WTC11 (cell line): ENCODE data around the gene RPUSD4. TPM values are rescaled to one million over a fixed set of nuclear protein-coding genes. Genes with fewer than 3 reads are reported as not detected.

Source experiments
- ATAC-seq: fragments of 200-7000 bp; cut with Tn5 transposase; 2 replicates; pipeline ENCODE4 v1.10.0; 2021; ENCODE audit warnings: mild to moderate bottlenecking, moderate library complexity
- CTCF ChIA-PET: fragments of 300-600 bp; sonication (Branson Sonifier 250); formaldehyde crosslinking; loops from one replicate; lab custom pipeline; 2021; ENCODE audit warnings: antibody characterized with exemption; lab: Charles Lee
- POLR2A ChIA-PET: fragments of 350-600 bp; sonication (Branson Sonifier 250); formaldehyde crosslinking; loops from one replicate; lab custom pipeline; 2021; ENCODE audit warnings: antibody characterized with exemption; lab: Charles Lee
- DNase-seq: peaks from one replicate; pipeline ENCODE4 v3.0.0; 2021; ENCODE audit warnings: low spot score
- H3K27ac Mint-ChIP-seq: 2 replicates; pipeline ENCODE4 v1.8.0; 2021; ENCODE audit warnings: mixed read lengths
- H3K27me3 Mint-ChIP-seq: 2 replicates; pipeline ENCODE4 v1.8.0; 2021; ENCODE audit warnings: low read depth, mild to moderate bottlenecking, moderate library complexity, mixed read lengths
- H3K36me3 Mint-ChIP-seq: 2 replicates; pipeline ENCODE4 v1.8.0; 2021; ENCODE audit warnings: mixed read lengths
- H3K4me1 Mint-ChIP-seq: 2 replicates; pipeline ENCODE4 v1.8.0; 2022; ENCODE audit warnings: mixed read lengths
- H3K4me3 Mint-ChIP-seq: 2 replicates; pipeline ENCODE4 v1.8.0; 2021; ENCODE audit warnings: mild to moderate bottlenecking, moderate library complexity, mixed read lengths
- H3K9me3 Mint-ChIP-seq: 2 replicates; pipeline ENCODE4 v1.8.0; 2021; ENCODE audit warnings: mixed read lengths
- EMX1 ChIP-seq: fragments of 250-450 bp; sonication (Bioruptor Pico); IDR thresholded peaks from 2 replicates; pipeline ENCODE4 v1.8.0; 2021; ENCODE audit warnings: mild to moderate bottlenecking
- FOXP1 ChIP-seq: sonication (generic); formaldehyde crosslinking; IDR thresholded peaks from 2 replicates; pipeline ENCODE4 v1.8.0; 2022; ENCODE audit warnings: missing genetic modification reagents, mild to moderate bottlenecking, moderate library complexity, borderline replicate concordance
- GABPB1 ChIP-seq: sonication (generic); formaldehyde crosslinking; IDR thresholded peaks from 2 replicates; pipeline ENCODE4 v1.8.1; 2023; ENCODE audit warnings: mild to moderate bottlenecking, missing genetic modification reagents
- GRHL2 ChIP-seq: fragments of 250-450 bp; sonication (Bioruptor Pico); IDR thresholded peaks from 2 replicates; pipeline ENCODE4 v1.8.0; 2022; ENCODE audit warnings: mild to moderate bottlenecking, moderate library complexity; ENCODE audit not compliant: insufficient replicate concordance, severe bottlenecking
- GTF2I ChIP-seq: fragments of 250-450 bp; sonication (Bioruptor Pico); conservative IDR thresholded peaks from 2 replicates; pipeline ENCODE4 v1.4.0; 2021; ENCODE audit warnings: mild to moderate bottlenecking
- IRF2 ChIP-seq: sonication (generic); formaldehyde crosslinking; IDR thresholded peaks from 2 replicates; pipeline ENCODE4 v1.8.0; 2022; ENCODE audit warnings: low read depth, missing genetic modification reagents, borderline replicate concordance
- NR1H2 ChIP-seq: sonication (generic); formaldehyde crosslinking; IDR thresholded peaks from 2 replicates; pipeline ENCODE4 v1.9.0; 2021; ENCODE audit warnings: mild to moderate bottlenecking, moderate library complexity, missing genetic modification reagents
- NR2C2 ChIP-seq: sonication (generic); formaldehyde crosslinking; IDR thresholded peaks from 2 replicates; pipeline ENCODE4 v1.8.0; 2022; ENCODE audit warnings: mild to moderate bottlenecking, missing genetic modification reagents
- PRRX2 ChIP-seq: fragments of 250-450 bp; sonication (Bioruptor Pico); IDR thresholded peaks from 2 replicates; pipeline ENCODE4 v1.8.0; 2021; ENCODE audit warnings: mild to moderate bottlenecking
- SMAD3 ChIP-seq: sonication (generic); formaldehyde crosslinking; IDR thresholded peaks from 2 replicates; pipeline ENCODE4 v1.8.0; 2022; ENCODE audit warnings: missing genetic modification reagents, mild to moderate bottlenecking, borderline replicate concordance
- SP1 ChIP-seq: sonication (generic); formaldehyde crosslinking; conservative IDR thresholded peaks from 2 replicates; pipeline ENCODE4 v1.8.1; 2022; ENCODE audit warnings: missing genetic modification reagents
- TCF7 ChIP-seq: sonication (generic); formaldehyde crosslinking; IDR thresholded peaks from 2 replicates; pipeline ENCODE4 v1.8.0; 2022; ENCODE audit warnings: mild to moderate bottlenecking, low read depth, missing genetic modification reagents, moderate library complexity
- ZBTB21 ChIP-seq: sonication (generic); formaldehyde crosslinking; IDR thresholded peaks from 2 replicates; pipeline ENCODE4 v1.8.1; 2023; ENCODE audit warnings: mild to moderate bottlenecking, missing genetic modification reagents, borderline replicate concordance
- ZNF232 ChIP-seq: sonication (generic); formaldehyde crosslinking; IDR thresholded peaks from 2 replicates; pipeline ENCODE4 v1.8.0; 2022; ENCODE audit warnings: mild to moderate bottlenecking, missing genetic modification reagents
- ZNF671 ChIP-seq: fragments of 250-450 bp; sonication (Bioruptor Pico); IDR thresholded peaks from 2 replicates; pipeline ENCODE4 v1.8.0; 2021; ENCODE audit warnings: mild to moderate bottlenecking
- total RNA-seq: library from RNA; stranded (reverse); gene quantifications from 3 replicates; pipeline ENCODE4 v1.2.3, GENCODE V29; 2021
- TF ChIP-seq, protein P1 (sequence below): sonication (generic); formaldehyde crosslinking; IDR thresholded peaks from 2 replicates; pipeline ENCODE4 v1.8.1; 2023; ENCODE audit warnings: mild to moderate bottlenecking, missing genetic modification reagents
- TF ChIP-seq, protein P2 (sequence below): fragments of 200-600 bp; IDR thresholded peaks from 2 replicates; pipeline ENCODE4 v1.8.0; 2022; ENCODE audit warnings: antibody characterized with exemption
- TF ChIP-seq, protein P3 (sequence below): sonication (generic); formaldehyde crosslinking; IDR thresholded peaks from 2 replicates; pipeline ENCODE4 v1.8.1; 2023; ENCODE audit warnings: mild to moderate bottlenecking, missing genetic modification reagents, moderate library complexity
- TF ChIP-seq, protein P4 (sequence below): sonication (generic); formaldehyde crosslinking; IDR thresholded peaks from 2 replicates; pipeline ENCODE4 v1.8.1; 2022; ENCODE audit warnings: missing genetic modification reagents, borderline replicate concordance
- TF ChIP-seq, protein P5 (sequence below): fragments of 250-450 bp; sonication (Bioruptor Pico); IDR thresholded peaks from 2 replicates; pipeline ENCODE4 v1.8.0; 2021; ENCODE audit warnings: mild to moderate bottlenecking
- TF ChIP-seq, protein P6 (sequence below): sonication (generic); formaldehyde crosslinking; IDR thresholded peaks from 2 replicates; pipeline ENCODE4 v1.8.1; 2022; ENCODE audit warnings: low read depth, missing genetic modification reagents, borderline replicate concordance
- TF ChIP-seq, protein P7 (sequence below): fragments of 250-450 bp; sonication (Bioruptor Pico); IDR thresholded peaks from 2 replicates; pipeline ENCODE4 v2.1.2; 2022; ENCODE audit warnings: mild to moderate bottlenecking, moderate library complexity

Gene RPUSD4
- total RNA-seq, 1 experiment from 2014 or later = 46.6 TPM

DNA sequence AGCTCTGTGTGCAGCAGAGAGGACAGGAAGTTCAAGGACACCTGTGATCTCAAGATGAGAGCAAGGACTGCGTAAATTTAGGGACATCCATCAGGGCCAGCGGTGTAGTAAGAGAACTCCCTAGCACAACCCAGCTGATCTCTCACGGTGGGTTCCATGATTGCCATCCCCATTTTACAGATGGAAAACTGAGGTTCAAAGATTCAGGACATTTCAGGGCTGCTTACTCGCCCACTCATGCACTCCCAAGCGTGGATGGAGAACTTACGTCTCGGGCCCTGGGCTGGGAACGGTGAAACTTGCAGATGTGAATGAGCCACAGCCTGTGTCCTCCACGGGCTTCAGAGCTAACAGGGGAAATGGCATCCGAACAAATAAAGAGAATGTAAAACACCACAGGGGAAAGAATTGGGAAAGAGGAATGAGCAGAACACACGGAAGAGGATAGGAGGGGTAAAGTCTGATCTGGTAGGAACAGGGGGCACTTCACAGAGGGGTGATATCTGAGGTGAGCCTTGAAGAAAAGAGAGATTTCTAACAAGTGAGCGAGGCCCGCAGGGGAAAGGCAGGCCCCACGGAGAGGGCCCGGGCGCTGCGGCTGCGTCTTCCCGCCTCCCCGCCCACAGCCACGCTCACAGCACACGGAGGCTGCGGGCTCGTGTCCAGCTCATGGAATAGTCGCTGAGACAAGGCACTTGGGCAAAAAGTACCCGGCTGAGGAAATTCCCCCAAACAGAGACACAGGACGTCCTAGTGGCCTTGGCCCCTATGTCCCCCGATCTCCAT lies 55.9 kb downstream of the RPUSD4 start (continued):
- TF ChIP-seq, protein P1, sequence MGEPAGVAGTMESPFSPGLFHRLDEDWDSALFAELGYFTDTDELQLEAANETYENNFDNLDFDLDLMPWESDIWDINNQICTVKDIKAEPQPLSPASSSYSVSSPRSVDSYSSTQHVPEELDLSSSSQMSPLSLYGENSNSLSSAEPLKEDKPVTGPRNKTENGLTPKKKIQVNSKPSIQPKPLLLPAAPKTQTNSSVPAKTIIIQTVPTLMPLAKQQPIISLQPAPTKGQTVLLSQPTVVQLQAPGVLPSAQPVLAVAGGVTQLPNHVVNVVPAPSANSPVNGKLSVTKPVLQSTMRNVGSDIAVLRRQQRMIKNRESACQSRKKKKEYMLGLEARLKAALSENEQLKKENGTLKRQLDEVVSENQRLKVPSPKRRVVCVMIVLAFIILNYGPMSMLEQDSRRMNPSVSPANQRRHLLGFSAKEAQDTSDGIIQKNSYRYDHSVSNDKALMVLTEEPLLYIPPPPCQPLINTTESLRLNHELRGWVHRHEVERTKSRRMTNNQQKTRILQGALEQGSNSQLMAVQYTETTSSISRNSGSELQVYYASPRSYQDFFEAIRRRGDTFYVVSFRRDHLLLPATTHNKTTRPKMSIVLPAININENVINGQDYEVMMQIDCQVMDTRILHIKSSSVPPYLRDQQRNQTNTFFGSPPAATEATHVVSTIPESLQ (CRISPR knock-in tag) = no peak
- no peak for TF ChIP-seq SP1 (CRISPR knock-in tag)
- TF ChIP-seq TCF7 = no peak
- TF ChIP-seq SMAD3 (CRISPR knock-in tag) = no peak
- no peak for TF ChIP-seq ZBTB21 (CRISPR knock-in tag)

DNA sequence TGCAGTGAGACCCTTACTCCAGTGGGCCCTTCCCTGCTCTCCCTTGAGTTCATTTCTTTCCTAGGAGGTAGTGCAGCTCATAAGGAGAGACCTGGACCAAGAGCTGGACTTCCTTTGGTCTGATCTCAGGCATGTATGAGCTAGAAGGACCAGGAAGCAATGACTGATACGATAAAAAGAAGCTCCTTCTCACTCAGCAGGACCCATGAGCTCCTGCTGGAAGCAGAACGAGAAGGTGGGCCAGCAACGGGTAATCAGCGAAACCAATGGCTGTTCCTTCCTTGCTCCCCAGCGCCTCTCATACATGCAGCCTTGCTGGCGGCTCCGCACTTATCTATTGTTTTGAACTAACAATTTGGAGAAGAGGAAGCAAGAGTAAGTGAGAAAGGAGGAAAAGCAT lies 56.8 kb downstream of the RPUSD4 start:
- DNase-seq (no peak), ATAC-seq (no peak)
- ChIA-PET CTCF (interaction anchor here (0.8 kb wide), 1 partner anchor 92 kb away, joined by 3 read pairs; the partner anchor contains the start of gene CDON), POLR2A (no interaction called here)
- Mint-ChIP-seq H3K4me3 (no peak overlapping the region), H3K27ac (no peak overlapping the region), H3K27me3 (peaks cover 9% of the 10 kb centered on the region), H3K36me3 (peaks cover 4% of the 10 kb centered on the region), H3K4me1 (peaks cover 22% of the 10 kb centered on the region), H3K9me3 (peaks cover 12% of the 10 kb centered on the region)
- TF ChIP-seq, protein P2, sequence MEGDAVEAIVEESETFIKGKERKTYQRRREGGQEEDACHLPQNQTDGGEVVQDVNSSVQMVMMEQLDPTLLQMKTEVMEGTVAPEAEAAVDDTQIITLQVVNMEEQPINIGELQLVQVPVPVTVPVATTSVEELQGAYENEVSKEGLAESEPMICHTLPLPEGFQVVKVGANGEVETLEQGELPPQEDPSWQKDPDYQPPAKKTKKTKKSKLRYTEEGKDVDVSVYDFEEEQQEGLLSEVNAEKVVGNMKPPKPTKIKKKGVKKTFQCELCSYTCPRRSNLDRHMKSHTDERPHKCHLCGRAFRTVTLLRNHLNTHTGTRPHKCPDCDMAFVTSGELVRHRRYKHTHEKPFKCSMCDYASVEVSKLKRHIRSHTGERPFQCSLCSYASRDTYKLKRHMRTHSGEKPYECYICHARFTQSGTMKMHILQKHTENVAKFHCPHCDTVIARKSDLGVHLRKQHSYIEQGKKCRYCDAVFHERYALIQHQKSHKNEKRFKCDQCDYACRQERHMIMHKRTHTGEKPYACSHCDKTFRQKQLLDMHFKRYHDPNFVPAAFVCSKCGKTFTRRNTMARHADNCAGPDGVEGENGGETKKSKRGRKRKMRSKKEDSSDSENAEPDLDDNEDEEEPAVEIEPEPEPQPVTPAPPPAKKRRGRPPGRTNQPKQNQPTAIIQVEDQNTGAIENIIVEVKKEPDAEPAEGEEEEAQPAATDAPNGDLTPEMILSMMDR = no peak
- TF ChIP-seq, protein P3, sequence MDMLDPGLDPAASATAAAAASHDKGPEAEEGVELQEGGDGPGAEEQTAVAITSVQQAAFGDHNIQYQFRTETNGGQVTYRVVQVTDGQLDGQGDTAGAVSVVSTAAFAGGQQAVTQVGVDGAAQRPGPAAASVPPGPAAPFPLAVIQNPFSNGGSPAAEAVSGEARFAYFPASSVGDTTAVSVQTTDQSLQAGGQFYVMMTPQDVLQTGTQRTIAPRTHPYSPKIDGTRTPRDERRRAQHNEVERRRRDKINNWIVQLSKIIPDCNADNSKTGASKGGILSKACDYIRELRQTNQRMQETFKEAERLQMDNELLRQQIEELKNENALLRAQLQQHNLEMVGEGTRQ (CRISPR knock-in tag) = no peak
- TF ChIP-seq PRRX2 (CRISPR knock-in tag) = no peak
- TF ChIP-seq, protein P4, sequence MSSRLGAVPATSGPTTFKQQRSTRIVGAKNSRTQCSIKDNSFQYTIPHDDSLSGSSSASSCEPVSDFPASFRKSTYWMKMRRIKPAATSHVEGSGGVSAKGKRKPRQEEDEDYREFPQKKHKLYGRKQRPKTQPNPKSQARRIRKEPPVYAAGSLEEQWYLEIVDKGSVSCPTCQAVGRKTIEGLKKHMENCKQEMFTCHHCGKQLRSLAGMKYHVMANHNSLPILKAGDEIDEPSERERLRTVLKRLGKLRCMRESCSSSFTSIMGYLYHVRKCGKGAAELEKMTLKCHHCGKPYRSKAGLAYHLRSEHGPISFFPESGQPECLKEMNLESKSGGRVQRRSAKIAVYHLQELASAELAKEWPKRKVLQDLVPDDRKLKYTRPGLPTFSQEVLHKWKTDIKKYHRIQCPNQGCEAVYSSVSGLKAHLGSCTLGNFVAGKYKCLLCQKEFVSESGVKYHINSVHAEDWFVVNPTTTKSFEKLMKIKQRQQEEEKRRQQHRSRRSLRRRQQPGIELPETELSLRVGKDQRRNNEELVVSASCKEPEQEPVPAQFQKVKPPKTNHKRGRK (CRISPR knock-in tag) = no peak
- TF ChIP-seq IRF2 = no peak
- TF ChIP-seq, protein P5, sequence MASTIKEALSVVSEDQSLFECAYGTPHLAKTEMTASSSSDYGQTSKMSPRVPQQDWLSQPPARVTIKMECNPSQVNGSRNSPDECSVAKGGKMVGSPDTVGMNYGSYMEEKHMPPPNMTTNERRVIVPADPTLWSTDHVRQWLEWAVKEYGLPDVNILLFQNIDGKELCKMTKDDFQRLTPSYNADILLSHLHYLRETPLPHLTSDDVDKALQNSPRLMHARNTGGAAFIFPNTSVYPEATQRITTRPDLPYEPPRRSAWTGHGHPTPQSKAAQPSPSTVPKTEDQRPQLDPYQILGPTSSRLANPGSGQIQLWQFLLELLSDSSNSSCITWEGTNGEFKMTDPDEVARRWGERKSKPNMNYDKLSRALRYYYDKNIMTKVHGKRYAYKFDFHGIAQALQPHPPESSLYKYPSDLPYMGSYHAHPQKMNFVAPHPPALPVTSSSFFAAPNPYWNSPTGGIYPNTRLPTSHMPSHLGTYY (CRISPR knock-in tag) = no peak
- no peak for TF ChIP-seq FOXP1 (CRISPR knock-in tag)
- no peak for TF ChIP-seq ZNF671

DNA sequence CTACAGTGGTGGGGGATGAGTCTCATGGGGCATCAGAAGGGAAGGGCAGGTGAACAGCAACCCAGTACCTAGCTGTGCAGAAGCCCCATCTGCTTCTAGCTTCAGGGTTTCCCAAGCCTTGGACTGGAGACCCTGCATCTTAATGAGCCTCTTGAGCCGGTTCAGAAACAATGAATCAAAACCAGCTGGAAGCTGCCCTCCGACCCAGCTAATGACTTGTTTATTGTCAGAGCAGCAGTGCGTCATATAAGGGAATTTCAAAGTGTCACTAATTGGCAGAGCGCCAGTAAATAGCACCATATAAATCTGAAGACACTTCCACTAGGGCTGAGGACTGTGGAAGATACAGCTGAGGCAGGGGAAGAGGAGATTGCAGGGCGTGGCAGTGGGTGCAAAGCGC lies 57.5 kb downstream of the RPUSD4 start:
- H3K36me3 Mint-ChIP-seq = peaks cover 4% of the 10 kb centered on the region
- H3K4me1 Mint-ChIP-seq = peaks cover 29% of the 10 kb centered on the region
- H3K4me3 Mint-ChIP-seq = no peak overlapping the region
- POLR2A ChIA-PET = no interaction called here
- CTCF ChIA-PET = interaction anchor here (0.8 kb wide), 1 partner anchor 91 kb away, joined by 3 read pairs; the partner anchor contains the start of gene CDON
- DNase-seq (no peak), ATAC-seq (no peak)
- H3K9me3 Mint-ChIP-seq = peaks cover 12% of the 10 kb centered on the region
- H3K27me3 Mint-ChIP-seq = peaks cover 9% of the 10 kb centered on the region
- H3K27ac Mint-ChIP-seq = no peak overlapping the region
- TF ChIP-seq EMX1 (CRISPR knock-in tag) (no peak), NR2C2 (CRISPR knock-in tag) (no peak), NR1H2 (CRISPR knock-in tag) (no peak), GTF2I (no peak), GRHL2 (CRISPR knock-in tag) (no peak), ZNF232 (CRISPR knock-in tag) (no peak), GABPB1 (no peak)
- TF ChIP-seq, protein P6, sequence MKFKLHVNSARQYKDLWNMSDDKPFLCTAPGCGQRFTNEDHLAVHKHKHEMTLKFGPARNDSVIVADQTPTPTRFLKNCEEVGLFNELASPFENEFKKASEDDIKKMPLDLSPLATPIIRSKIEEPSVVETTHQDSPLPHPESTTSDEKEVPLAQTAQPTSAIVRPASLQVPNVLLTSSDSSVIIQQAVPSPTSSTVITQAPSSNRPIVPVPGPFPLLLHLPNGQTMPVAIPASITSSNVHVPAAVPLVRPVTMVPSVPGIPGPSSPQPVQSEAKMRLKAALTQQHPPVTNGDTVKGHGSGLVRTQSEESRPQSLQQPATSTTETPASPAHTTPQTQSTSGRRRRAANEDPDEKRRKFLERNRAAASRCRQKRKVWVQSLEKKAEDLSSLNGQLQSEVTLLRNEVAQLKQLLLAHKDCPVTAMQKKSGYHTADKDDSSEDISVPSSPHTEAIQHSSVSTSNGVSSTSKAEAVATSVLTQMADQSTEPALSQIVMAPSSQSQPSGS = no peak
- TF ChIP-seq, protein P7, sequence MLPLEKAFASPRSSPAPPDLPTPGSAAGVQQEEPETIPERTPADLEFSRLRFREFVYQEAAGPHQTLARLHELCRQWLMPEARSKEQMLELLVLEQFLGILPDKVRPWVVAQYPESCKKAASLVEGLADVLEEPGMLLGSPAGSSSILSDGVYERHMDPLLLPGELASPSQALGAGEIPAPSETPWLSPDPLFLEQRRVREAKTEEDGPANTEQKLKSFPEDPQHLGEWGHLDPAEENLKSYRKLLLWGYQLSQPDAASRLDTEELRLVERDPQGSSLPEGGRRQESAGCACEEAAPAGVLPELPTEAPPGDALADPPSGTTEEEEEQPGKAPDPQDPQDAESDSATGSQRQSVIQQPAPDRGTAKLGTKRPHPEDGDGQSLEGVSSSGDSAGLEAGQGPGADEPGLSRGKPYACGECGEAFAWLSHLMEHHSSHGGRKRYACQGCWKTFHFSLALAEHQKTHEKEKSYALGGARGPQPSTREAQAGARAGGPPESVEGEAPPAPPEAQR (CRISPR knock-in tag) = no peak
